HepG2 (cell line): ENCODE results near the gene ELMOD3. TPM values are rescaled to one million over a fixed set of nuclear protein-coding genes. Genes with fewer than 3 reads are reported as not detected.

ENCODE experiments used
- ARID4A ChIP-seq: sonication (generic); formaldehyde crosslinking; IDR thresholded peaks from 2 replicates; pipeline ENCODE4 v1.5.0; 2020; ENCODE audit warnings: mild to moderate bottlenecking, missing genetic modification reagents, borderline replicate concordance
- DRAP1 ChIP-seq: IDR thresholded peaks from 2 replicates; pipeline ENCODE4 v1.6.1; 2016; ENCODE audit warnings: missing genetic modification reagents, missing compliant biosample characterization
- GABPB1 ChIP-seq: IDR thresholded peaks from 2 replicates; pipeline ENCODE4 v1.6.1; 2016; ENCODE audit warnings: mild to moderate bottlenecking, missing genetic modification reagents, moderate library complexity, missing compliant biosample characterization
- GLMP ChIP-seq: sonication (generic); formaldehyde crosslinking; IDR thresholded peaks from 2 replicates; pipeline ENCODE4 v1.9.0; 2021; ENCODE audit warnings: missing genetic modification reagents, mild to moderate bottlenecking, borderline replicate concordance
- HNF4G ChIP-seq, 2 experiments: sonication (generic) in 1 of 2; formaldehyde crosslinking in 1 of 2; IDR thresholded peaks; 2 replicates each; pipeline versions ENCODE4 v1.4.0 to v1.6.1; 2011 to 2020; ENCODE audit warnings: borderline replicate concordance in 2 of 2, low read depth in 2 of 2, mild to moderate bottlenecking in 2 of 2, low read length in 1 of 2, missing genetic modification reagents in 1 of 2, moderate library complexity in 1 of 2
- HOXA5 ChIP-seq: sonication (generic); formaldehyde crosslinking; IDR thresholded peaks from 2 replicates; pipeline ENCODE4 v1.4.0; 2020; ENCODE audit warnings: missing genetic modification reagents
- PHB2 ChIP-seq: fragments of 450-650 bp; IDR thresholded peaks from 2 replicates; pipeline ENCODE4 v1.6.1; 2018; ENCODE audit not compliant: partially characterized antibody
- PTBP1 ChIP-seq: fragments of 200-400 bp; formaldehyde crosslinking; IDR thresholded peaks from 2 replicates; pipeline ENCODE4 v1.6.1; 2018; ENCODE audit warnings: low read length, low read depth; ENCODE audit not compliant: poor library complexity, severe bottlenecking
- SPEN ChIP-seq: sonication (generic); formaldehyde crosslinking; IDR thresholded peaks from 2 replicates; pipeline ENCODE4 v1.5.1; 2020; ENCODE audit warnings: low read depth, mild to moderate bottlenecking, missing genetic modification reagents
- SRSF1 ChIP-seq: fragments of 200-400 bp; formaldehyde crosslinking; optimal IDR thresholded peaks from 2 replicates; pipeline ENCODE3; 2017; ENCODE audit warnings: mild to moderate bottlenecking, low read depth, low read length, moderate library complexity
- TEAD3 ChIP-seq: optimal IDR thresholded peaks from 2 replicates; pipeline ENCODE3; 2016; ENCODE audit warnings: borderline replicate concordance
- ZEB1 ChIP-seq: IDR thresholded peaks from 2 replicates; pipeline ENCODE4 v1.6.1; 2012; ENCODE audit warnings: mild to moderate bottlenecking, low read depth, inconsistent platforms; ENCODE audit not compliant: insufficient replicate concordance
- ZNF101 ChIP-seq: sonication (generic); formaldehyde crosslinking; IDR thresholded peaks from 2 replicates; pipeline ENCODE4 v1.4.0; 2020; ENCODE audit warnings: mild to moderate bottlenecking, low read depth, missing genetic modification reagents, borderline replicate concordance
- ZNF20 ChIP-seq: sonication (generic); formaldehyde crosslinking; IDR thresholded peaks from 2 replicates; pipeline ENCODE4 v1.4.0; 2020; ENCODE audit warnings: mild to moderate bottlenecking, moderate library complexity, missing genetic modification reagents
- ZNF530 ChIP-seq: sonication (generic); formaldehyde crosslinking; IDR thresholded peaks from 2 replicates; pipeline ENCODE4 v1.5.0; 2020; ENCODE audit warnings: low read depth, mild to moderate bottlenecking, missing genetic modification reagents
- ZSCAN5A ChIP-seq: sonication (generic); formaldehyde crosslinking; IDR thresholded peaks from 2 replicates; pipeline ENCODE4 v1.8.0; 2022; ENCODE audit warnings: mild to moderate bottlenecking, missing genetic modification reagents, borderline replicate concordance
- polyA plus RNA-seq, 8 experiments: library from polyadenylated mRNA; depleted of rRNA in 3 of 8; stranded (reverse) in 7 of 8; unstranded in 1 of 8; fragments of >200 nt; fragmentation: Illumina TruSeq in 4 of 8; extraction: Trizol in 4 of 8; gene quantifications; 2 replicates each; pipeline versions ENCODE4 v1.2.1 to v1.2.3, GENCODE V29; 2011 to 2016; ENCODE audit warnings: low read depth in 4 of 8, missing spikeins in 1 of 8, mixed read lengths in 1 of 8; ENCODE audit not compliant: insufficient read depth in 1 of 8
- total RNA-seq, 5 experiments: library from RNA; depleted of rRNA; stranded (reverse); fragments of >200 nt; fragmentation: Illumina TruSeq; extraction: Trizol; gene quantifications; 2 replicates each; pipeline ENCODE4 v1.2.3, GENCODE V29; 2016; ENCODE audit warnings: low read depth in 1 of 5
- TF ChIP-seq, protein P1 (sequence below): IDR thresholded peaks from 2 replicates; pipeline ENCODE4 v1.6.1; 2016; ENCODE audit warnings: low read depth, control low read depth
- TF ChIP-seq, protein P2 (sequence below): sonication (generic); formaldehyde crosslinking; IDR thresholded peaks from 2 replicates; pipeline ENCODE4 v1.8.1; 2023; ENCODE audit warnings: missing genetic modification reagents, mild to moderate bottlenecking, borderline replicate concordance

ELMOD3 gene
- total and polyA plus RNA-seq, 2 of the 13 experiments (the other 11 are each of a cell fraction or from before 2014, with no cell fraction given), result 13.3 to 19.5 TPM

GRCh38 chr2:85420536-85421259, 66.1 kb downstream of the ELMOD3 start (continued):
- TF ChIP-seq ZEB1 (no peak), ARID4A (CRISPR knock-in tag) (no peak), HOXA5 (no peak; the same call in 1 of the 2 replicates), TEAD3 (CRISPR knock-in tag) (peak; percentile 89), DRAP1 (CRISPR knock-in tag) (peak; percentile 57), HNF4G (IDR thresholded peaks at IDR 0.05; ENCODE audit: borderline replicate concordance, low read depth, low read length) (no peak; the same call in 1 of the 2 replicates), HNF4G (CRISPR knock-in tag; IDR thresholded peaks at IDR 0.05; ENCODE audit: borderline replicate concordance, low read depth) (peak; percentile 56; the same call in 1 of the 2 replicates), ZNF20 (CRISPR knock-in tag) (no peak), ZSCAN5A (CRISPR knock-in tag) (no peak), SPEN (no peak), PTBP1 (no peak), ZNF101 (no peak), PHB2 (no peak), GABPB1 (CRISPR knock-in tag) (peak; percentile 65), GLMP (no peak), SRSF1 (peak; percentile 16), ZNF530 (CRISPR knock-in tag) (no peak)
- TF ChIP-seq, protein P1, sequence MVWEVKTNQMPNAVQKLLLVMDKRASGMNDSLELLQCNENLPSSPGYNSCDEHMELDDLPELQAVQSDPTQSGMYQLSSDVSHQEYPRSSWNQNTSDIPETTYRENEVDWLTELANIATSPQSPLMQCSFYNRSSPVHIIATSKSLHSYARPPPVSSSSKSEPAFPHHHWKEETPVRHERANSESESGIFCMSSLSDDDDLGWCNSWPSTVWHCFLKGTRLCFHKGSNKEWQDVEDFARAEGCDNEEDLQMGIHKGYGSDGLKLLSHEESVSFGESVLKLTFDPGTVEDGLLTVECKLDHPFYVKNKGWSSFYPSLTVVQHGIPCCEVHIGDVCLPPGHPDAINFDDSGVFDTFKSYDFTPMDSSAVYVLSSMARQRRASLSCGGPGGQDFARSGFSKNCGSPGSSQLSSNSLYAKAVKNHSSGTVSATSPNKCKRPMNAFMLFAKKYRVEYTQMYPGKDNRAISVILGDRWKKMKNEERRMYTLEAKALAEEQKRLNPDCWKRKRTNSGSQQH (CRISPR knock-in tag), result 0 out of 2 replicates have a peak, but pooled peaks have one; percentile 54
- TF ChIP-seq, protein P2, sequence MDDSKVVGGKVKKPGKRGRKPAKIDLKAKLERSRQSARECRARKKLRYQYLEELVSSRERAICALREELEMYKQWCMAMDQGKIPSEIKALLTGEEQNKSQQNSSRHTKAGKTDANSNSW (CRISPR knock-in tag), result no peak
